Ovary (tissue), 9 donors: Measurements from ENCODE around the gene PEX14. TPM values are rescaled to one million over a fixed set of nuclear protein-coding genes. Genes with fewer than 3 reads are reported as not detected.

ENCODE experiments used
- DNase-seq, 5 donors: peaks; one replicate each; pipeline ENCODE4 v3.0.0-alpha.2; 2019 to 2020
- H3K27ac ChIP-seq, 2 donors: fragments of 200-600 bp; one replicate each; pipeline versions ENCODE4 v1.5.1 to v1.8.0; 2019 to 2022
- H3K27me3 ChIP-seq: fragments of 200-600 bp; one replicate; pipeline ENCODE4 v1.8.0; 2022
- H3K36me3 ChIP-seq: fragments of 200-600 bp; sonication (generic); one replicate; pipeline ENCODE4 v1.5.1; 2019
- H3K4me1 ChIP-seq: one replicate; pipeline ENCODE4 v1.8.1; 2013; ENCODE audit warnings: mild to moderate bottlenecking, moderate library complexity; ENCODE audit not compliant: insufficient read depth
- H3K4me3 ChIP-seq: fragments of 200-600 bp; sonication (generic); one replicate; pipeline ENCODE4 v1.5.1; 2017
- H3K9me3 ChIP-seq, 2 donors: fragments of 200-600 bp in 1 of 2; sonication (generic) in 1 of 2; one replicate each; pipeline versions ENCODE4 v1.5.1 to v1.8.1; 2013 to 2019; ENCODE audit warnings: mild to moderate bottlenecking in 1 of 2, moderate library complexity in 1 of 2
- CTCF ChIP-seq, 3 donors: fragments of 450-650 bp in 2 of 3; fragments of 200-600 bp in 1 of 3; IDR thresholded peaks; one replicate each; pipeline versions ENCODE4 v1.5.1 to v1.8.0; 2016 to 2022; ENCODE audit warnings: antibody characterized with exemption in 3 of 3, mild to moderate bottlenecking in 1 of 3
- EP300 ChIP-seq: sonication (generic); formaldehyde crosslinking; IDR thresholded peaks from one replicate; pipeline ENCODE4 v1.6.1; 2017; ENCODE audit warnings: antibody characterized with exemption
- POLR2A ChIP-seq: fragments of 450-650 bp; IDR thresholded peaks from one replicate; pipeline ENCODE4 v1.6.1; 2017; ENCODE audit warnings: antibody characterized with exemption, mild to moderate bottlenecking, moderate library complexity
- WGBS, 3 donors: extraction: QIAGEN DNeasy Blood & Tissue Kit in 1 of 3; methylation state at CpG; one replicate each; pipeline versions ENCODE4 v1.1.5 to v1.1.7; 2013 to 2017; 5-methylcytosine and 5-hydroxymethylcytosine counted together
- intact Hi-C, 4 donors: fragments of 100-400 bp; cut with DNase I; formaldehyde crosslinking; loops; one replicate each; pipeline versions ENCODE4 v1.11.0 to v1.15.1; 2022 to 2023
- polyA plus RNA-seq, 2 donors: library from polyadenylated mRNA; stranded (reverse); fragments of 200-250 nt in 1 of 2; fragments of 350-450 nt in 1 of 2; fragmentation: Illumina TruSeq in 1 of 2; extraction: RNeasy Lipid Tissue Mini Kit (QIAGEN cat#74804) in 1 of 2; gene quantifications; one replicate each; pipeline ENCODE4 v1.2.3, GENCODE V29; 2013 to 2014
- total RNA-seq, 7 donors: library from RNA; depleted of rRNA in 2 of 7; stranded (reverse); fragments of >200 nt in 2 of 7; fragmentation: NEBNext Ultra II Directional in 3 of 7; extraction: Animal tissue kit (Norgen Biotek cat#: 25700) in 3 of 7; gene quantifications; one replicate each; pipeline versions ENCODE4 v1.1.0 to v1.2.4, GENCODE V29; 2016 to 2023
- donor health status: DM: no; HTN: no; CAD: no; lungs with moderate emphysema.
- donor health status: DM: no; HTN: no; CAD: no.
- donor health status: Bipolar disorder and iron deficiency.
- donor health status: DM: yes; HTN: yes; CAD: no.
- donor health status: DM: no; HTN: no; CAD: no.
- donor health status: DM: yes; HTN: yes; CAD: no.

PEX14 gene
- total and polyA plus RNA-seq, 9 donors: 3.3 to 22.9 (median 16.7) TPM

- Histone ChIP-seq H3K4me3 (no peak overlapping the region), H3K9me3 (no peaks in the 10 kb centered on the region), H3K27me3 (no peaks in the 10 kb centered on the region), H3K36me3 (no peaks in the 10 kb centered on the region), H3K27ac (no peak overlapping the region), H3K4me1 (no peaks in the 10 kb centered on the region)
- 82 to 88% (median 84%) methylated on average over 13 of the region's 13 CpGs for WGBS, 3 donors
- no peak for DNase-seq
- intact Hi-C loops: loop anchor here in 1 of 4 donors (10.0 kb wide), 1 partner anchor 146 kb away; no protein-coding TSS in a partner anchor
- TF ChIP-seq POLR2A: no peak
- no peak for TF ChIP-seq EP300
- no peak for TF ChIP-seq CTCF (IDR thresholded peaks at IDR 0.05)
Measured at GRCh38 chr1:10538646-10539355, 64.1 kb downstream of the PEX14 start.

DNA sequence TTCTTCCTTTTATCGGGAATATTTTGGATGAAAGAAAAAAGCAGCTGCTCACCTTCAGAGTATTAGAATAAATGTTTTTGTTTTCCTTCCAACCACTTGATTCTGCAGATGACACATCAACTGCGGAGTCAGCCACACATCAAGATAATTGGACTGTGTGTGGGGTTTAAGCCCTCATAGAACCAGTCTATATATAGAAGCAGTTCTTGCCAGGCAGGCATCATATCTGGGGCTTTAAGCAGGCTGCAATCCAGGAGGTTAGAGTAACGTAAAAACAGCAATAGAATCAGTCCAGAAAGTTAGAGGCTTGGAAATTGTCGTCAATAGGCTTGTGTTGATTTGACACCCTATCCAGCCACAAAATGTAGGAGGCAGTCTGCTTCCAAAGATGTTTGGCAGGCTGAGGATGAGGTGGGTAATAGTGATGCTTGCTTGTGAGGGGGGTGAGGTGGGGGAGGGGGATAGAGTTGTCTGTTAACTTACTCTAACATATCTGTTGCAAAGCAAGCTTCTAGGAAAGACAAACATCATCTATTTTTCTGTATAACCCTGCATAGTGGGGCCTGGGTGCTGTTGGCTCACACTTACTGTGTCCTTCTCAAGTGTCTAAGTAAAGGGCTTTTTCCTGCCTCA, 64.8 kb downstream of the PEX14 start:
- no peak for DNase-seq
- Histone ChIP-seq H3K27ac (no peak overlapping the region), H3K4me1 (no peaks in the 10 kb centered on the region), H3K27me3 (no peaks in the 10 kb centered on the region), H3K4me3 (no peak overlapping the region), H3K36me3 (no peaks in the 10 kb centered on the region), H3K9me3 (no peaks in the 10 kb centered on the region)
- no peak for TF ChIP-seq EP300
- TF ChIP-seq CTCF (IDR thresholded peaks at IDR 0.05): no peak
- no peak for TF ChIP-seq POLR2A
- intact Hi-C loops: loop anchor here in 1 of 4 donors (10.0 kb wide), 1 partner anchor 145 kb away; no protein-coding TSS in a partner anchor
- WGBS, 3 donors: 58 to 75% (median 73%) methylated on average over 4 of the region's 4 CpGs

DNA sequence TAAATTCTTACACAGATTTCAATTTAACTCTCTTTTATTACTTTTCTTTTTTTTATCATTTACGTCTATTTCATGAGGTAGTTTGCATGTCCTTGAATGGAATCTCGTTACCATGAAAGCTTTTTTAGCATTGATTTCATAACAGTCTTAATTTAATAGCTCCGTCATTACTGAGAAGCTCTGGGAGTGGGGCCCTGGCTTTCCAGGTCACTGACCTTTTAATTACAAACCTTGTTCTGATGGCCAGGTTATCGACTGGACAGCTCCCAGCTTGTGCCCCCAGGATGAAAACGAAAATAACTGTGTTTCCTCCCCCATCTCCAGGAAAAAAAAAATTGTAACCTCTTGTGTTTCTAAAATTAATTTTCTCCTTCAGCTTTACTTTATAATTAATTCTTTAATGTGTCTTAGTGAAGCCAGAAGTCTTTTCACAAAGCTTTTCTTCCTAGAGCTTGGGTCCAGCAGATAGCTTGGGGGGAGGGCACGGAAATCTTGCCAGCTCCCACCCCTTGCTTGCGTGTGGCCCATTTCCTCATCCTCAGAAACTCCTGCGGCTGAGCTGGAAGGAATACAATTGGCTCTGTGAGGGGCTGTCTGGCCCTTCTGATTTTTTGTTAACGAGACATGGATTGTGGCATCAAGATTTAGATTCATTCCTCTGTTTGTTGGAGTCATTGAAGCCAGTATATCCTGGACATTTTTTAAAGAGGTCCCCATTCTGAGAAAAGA, 65.7 kb downstream of the PEX14 start:
- intact Hi-C loops: no loop called here

More for the DNA sequence above, 65.7 kb downstream of the PEX14 start:
- Histone ChIP-seq H3K4me3 (no peak overlapping the region), H3K27me3 (no peaks in the 10 kb centered on the region), H3K27ac (no peak overlapping the region), H3K4me1 (no peaks in the 10 kb centered on the region), H3K36me3 (no peaks in the 10 kb centered on the region), H3K9me3 (no peaks in the 10 kb centered on the region)
- no peak for TF ChIP-seq POLR2A
- no peak for TF ChIP-seq CTCF (IDR thresholded peaks at IDR 0.05)
- no peak for TF ChIP-seq EP300
- DNase-seq: peak in 3 of 5 donors; percentile 44 to 52 (median 44)
- WGBS, 3 donors: 22 to 25% (median 24%) methylated on average over 9 of the region's 9 CpGs
